Mesothelial cell of epicardium (in vitro differentiated cells): ENCODE results near the gene SLIT3. TPM values are rescaled to one million over a fixed set of nuclear protein-coding genes. Genes with fewer than 3 reads are reported as not detected.

Source experiments
- DNase-seq, 2 experiments: peaks; one replicate each; pipeline ENCODE4 v3.0.0; 2021; ENCODE audit warnings: low spot score in 2 of 2; ENCODE audit not compliant: unreplicated experiment in 2 of 2
- H3K27ac Mint-ChIP-seq: 2 replicates; pipeline ENCODE4 v1.8.0; 2021; ENCODE audit warnings: mixed read lengths
- H3K27me3 Mint-ChIP-seq: 2 replicates; pipeline ENCODE4 v1.8.0; 2021; ENCODE audit warnings: low read depth, mixed read lengths
- H3K36me3 Mint-ChIP-seq: 2 replicates; pipeline ENCODE4 v1.8.0; 2021; ENCODE audit warnings: mixed read lengths
- H3K4me1 Mint-ChIP-seq: 2 replicates; pipeline ENCODE4 v1.8.0; 2021; ENCODE audit warnings: mixed read lengths
- H3K4me3 Mint-ChIP-seq: 2 replicates; pipeline ENCODE4 v1.8.0; 2021; ENCODE audit warnings: mild to moderate bottlenecking, moderate library complexity, mixed read lengths
- H3K9me3 Mint-ChIP-seq: 2 replicates; pipeline ENCODE4 v1.8.0; 2021; ENCODE audit warnings: mixed read lengths
- CTCF ChIP-seq: fragments of 200-600 bp; sonication (generic); IDR thresholded peaks from one replicate; pipeline ENCODE4 v1.5.0; 2021; ENCODE audit warnings: antibody characterized with exemption; ENCODE audit not compliant: unreplicated experiment
- total RNA-seq: library from RNA; stranded (reverse); gene quantifications from 3 replicates; pipeline ENCODE4 v1.2.1, GENCODE V29; 2021

The SLIT3 gene
- total RNA-seq, 1 donor from 2014 or later, result 65.1 TPM

- Mint-ChIP-seq H3K4me1 (peaks cover 26% of the 10 kb centered on the region), H3K9me3 (no peaks in the 10 kb centered on the region), H3K27me3 (peaks cover 2% of the 10 kb centered on the region), H3K4me3 (no peak overlapping the region), H3K27ac (no peak overlapping the region), H3K36me3 (no peaks in the 10 kb centered on the region)
- DNase-seq, result no peak
- TF ChIP-seq CTCF, result no peak
Observed at GRCh38 chr5:168914491-168914890, 386.4 kb downstream of the SLIT3 start.

GRCh38 chr5:168910874-168911273, 390.1 kb downstream of the SLIT3 start:
- DNase-seq, result no peak
- H3K9me3 Mint-ChIP-seq, result no peaks in the 10 kb centered on the region
- H3K4me3 Mint-ChIP-seq, result no peak overlapping the region

GRCh38 chr5:168908207-168908606, 392.7 kb downstream of the SLIT3 start:
- Mint-ChIP-seq H3K27ac (no peak overlapping the region), H3K9me3 (no peaks in the 10 kb centered on the region), H3K36me3 (no peaks in the 10 kb centered on the region), H3K4me3 (no peak overlapping the region), H3K4me1 (peaks cover 24% of the 10 kb centered on the region), H3K27me3 (peaks cover 2% of the 10 kb centered on the region)
- TF ChIP-seq CTCF, result no peak
- no peak for DNase-seq

More at GRCh38 chr5:168910874-168911273, 390.1 kb downstream of the SLIT3 start:
- H3K36me3 Mint-ChIP-seq, result no peaks in the 10 kb centered on the region
- no peak for TF ChIP-seq CTCF
- no peak overlapping the region for H3K27ac Mint-ChIP-seq
- H3K27me3 Mint-ChIP-seq, result peaks cover 2% of the 10 kb centered on the region
- peaks cover 20% of the 10 kb centered on the region for H3K4me1 Mint-ChIP-seq

GRCh38 chr5:168903061-168903460, 397.9 kb downstream of the SLIT3 start:
- H3K36me3 Mint-ChIP-seq, result no peaks in the 10 kb centered on the region
- peaks cover 33% of the 10 kb centered on the region for H3K4me1 Mint-ChIP-seq
- DNase-seq, result no peak
- H3K9me3 Mint-ChIP-seq, result peaks cover 3% of the 10 kb centered on the region
- H3K27ac Mint-ChIP-seq, result no peak overlapping the region
- peaks cover 4% of the 10 kb centered on the region for H3K27me3 Mint-ChIP-seq
- H3K4me3 Mint-ChIP-seq, result no peak overlapping the region
- TF ChIP-seq CTCF, result no peak

GRCh38 chr5:168899673-168900072, 401.3 kb downstream of the SLIT3 start:
- DNase-seq, result no peak
- no peaks in the 10 kb centered on the region for H3K36me3 Mint-ChIP-seq
- H3K27ac Mint-ChIP-seq, result no peak overlapping the region
- H3K9me3 Mint-ChIP-seq, result peaks cover 3% of the 10 kb centered on the region
- TF ChIP-seq CTCF, result no peak
- no peak overlapping the region for H3K4me3 Mint-ChIP-seq
- H3K27me3 Mint-ChIP-seq, result peaks cover 4% of the 10 kb centered on the region
- peaks cover 54% of the 10 kb centered on the region for H3K4me1 Mint-ChIP-seq

GRCh38 chr5:168899264-168899663, 401.7 kb downstream of the SLIT3 start:
- Mint-ChIP-seq H3K36me3 (no peaks in the 10 kb centered on the region), H3K27ac (peak overlapping the region; percentile 81), H3K4me3 (no peak overlapping the region), H3K4me1 (peaks cover 58% of the 10 kb centered on the region), H3K9me3 (peaks cover 3% of the 10 kb centered on the region), H3K27me3 (peaks cover 4% of the 10 kb centered on the region)
- TF ChIP-seq CTCF, result no peak
- DNase-seq, result no peak
